Breast epithelium (tissue), 3 donors: Measurements from ENCODE around the gene KLK7.

Source experiments
- POLR2A ChIP-seq: fragments of 450-650 bp; IDR thresholded peaks from one replicate; pipeline ENCODE4 v1.6.1; 2016; ENCODE audit warnings: antibody characterized with exemption, mild to moderate bottlenecking, moderate library complexity
- TF ChIP-seq, protein P1 (sequence below), 3 donors: fragments of 450-650 bp; IDR thresholded peaks; one replicate each; pipeline ENCODE4 v1.5.1; 2016 to 2017; ENCODE audit warnings: antibody characterized with exemption in 3 of 3, mild to moderate bottlenecking in 3 of 3, moderate library complexity in 3 of 3

GRCh38 chr19:50974702-50975556, 8.8 kb downstream of the KLK7 start:
- no peak for TF ChIP-seq POLR2A
- TF ChIP-seq, protein P1, sequence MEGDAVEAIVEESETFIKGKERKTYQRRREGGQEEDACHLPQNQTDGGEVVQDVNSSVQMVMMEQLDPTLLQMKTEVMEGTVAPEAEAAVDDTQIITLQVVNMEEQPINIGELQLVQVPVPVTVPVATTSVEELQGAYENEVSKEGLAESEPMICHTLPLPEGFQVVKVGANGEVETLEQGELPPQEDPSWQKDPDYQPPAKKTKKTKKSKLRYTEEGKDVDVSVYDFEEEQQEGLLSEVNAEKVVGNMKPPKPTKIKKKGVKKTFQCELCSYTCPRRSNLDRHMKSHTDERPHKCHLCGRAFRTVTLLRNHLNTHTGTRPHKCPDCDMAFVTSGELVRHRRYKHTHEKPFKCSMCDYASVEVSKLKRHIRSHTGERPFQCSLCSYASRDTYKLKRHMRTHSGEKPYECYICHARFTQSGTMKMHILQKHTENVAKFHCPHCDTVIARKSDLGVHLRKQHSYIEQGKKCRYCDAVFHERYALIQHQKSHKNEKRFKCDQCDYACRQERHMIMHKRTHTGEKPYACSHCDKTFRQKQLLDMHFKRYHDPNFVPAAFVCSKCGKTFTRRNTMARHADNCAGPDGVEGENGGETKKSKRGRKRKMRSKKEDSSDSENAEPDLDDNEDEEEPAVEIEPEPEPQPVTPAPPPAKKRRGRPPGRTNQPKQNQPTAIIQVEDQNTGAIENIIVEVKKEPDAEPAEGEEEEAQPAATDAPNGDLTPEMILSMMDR (IDR thresholded peaks at IDR 0.05), result no peak
